CD4-positive, alpha-beta T cell treated with Interferon gamma for 1 hour (primary cell): ENCODE data around the gene INSL3.
"Not testable (repeated sequence)": the region's sequence is repeated elsewhere in the genome, so short reads cannot be mapped to it uniquely, and the experiment has no call there.

ENCODE experiments used
- DNase-seq: peaks from one replicate; pipeline ENCODE4 v3.0.0-alpha.2; 2020

The INSL3 gene

DNA sequence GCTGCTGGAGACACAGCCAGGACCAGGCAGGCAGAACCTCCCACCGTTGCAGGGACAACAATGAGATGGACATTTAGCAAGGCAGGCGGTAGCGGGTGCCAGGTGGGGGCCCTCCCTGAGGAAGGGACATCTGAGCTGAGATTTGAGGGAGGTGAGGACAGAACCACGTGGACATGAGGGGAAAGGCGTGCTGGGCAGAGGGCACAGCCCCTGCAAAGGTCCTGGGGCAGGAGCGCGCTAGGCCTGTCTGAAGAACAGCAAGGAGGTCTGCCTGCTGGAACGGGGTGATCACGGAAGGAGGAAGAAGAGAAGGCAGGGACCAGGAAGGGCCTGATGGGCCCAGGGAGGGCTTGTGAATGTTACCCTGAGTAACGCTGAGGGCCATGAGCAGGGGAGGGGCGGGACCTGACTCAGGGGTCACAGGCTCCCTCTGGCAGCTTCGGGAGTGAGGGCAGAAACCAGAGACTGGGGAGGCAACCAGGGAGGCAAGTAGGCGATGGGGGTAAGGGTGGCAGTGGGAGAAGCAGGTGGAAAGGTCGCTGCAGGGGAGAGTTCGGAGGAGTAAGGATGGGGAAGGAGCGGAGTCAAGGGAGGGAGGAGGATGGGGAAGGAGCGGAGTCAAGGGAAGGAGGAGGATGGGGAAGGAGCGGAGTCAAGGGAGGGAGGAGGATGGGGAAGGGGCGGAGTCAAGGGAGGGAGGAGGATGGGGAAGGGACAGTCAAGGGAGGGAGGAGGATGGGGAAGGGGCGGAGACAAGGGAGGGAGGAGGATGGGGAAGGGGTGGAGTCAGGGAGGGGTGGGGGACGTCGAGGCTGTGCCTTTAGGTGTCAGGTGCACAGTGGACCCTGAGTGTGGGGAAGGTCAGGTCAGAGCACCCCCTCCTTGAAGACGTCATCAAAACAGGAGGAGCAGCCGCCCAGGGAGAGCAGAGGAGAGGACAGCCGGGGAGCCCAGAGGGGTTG is 42.1 kb downstream of the INSL3 start:
- DNase-seq = peak; percentile 53

GRCh38 chr19:17778251-17778967 is 42.9 kb downstream of the INSL3 start:
- peak; percentile 70 for DNase-seq

- DNase-seq = not testable (repeated sequence)
These were observed 43.5 kb downstream of the INSL3 start for GRCh38 chr19:17777840-17778239.

GRCh38 chr19:17775991-17776803 is 45.1 kb downstream of the INSL3 start:
- DNase-seq = peak; percentile 86

DNA sequence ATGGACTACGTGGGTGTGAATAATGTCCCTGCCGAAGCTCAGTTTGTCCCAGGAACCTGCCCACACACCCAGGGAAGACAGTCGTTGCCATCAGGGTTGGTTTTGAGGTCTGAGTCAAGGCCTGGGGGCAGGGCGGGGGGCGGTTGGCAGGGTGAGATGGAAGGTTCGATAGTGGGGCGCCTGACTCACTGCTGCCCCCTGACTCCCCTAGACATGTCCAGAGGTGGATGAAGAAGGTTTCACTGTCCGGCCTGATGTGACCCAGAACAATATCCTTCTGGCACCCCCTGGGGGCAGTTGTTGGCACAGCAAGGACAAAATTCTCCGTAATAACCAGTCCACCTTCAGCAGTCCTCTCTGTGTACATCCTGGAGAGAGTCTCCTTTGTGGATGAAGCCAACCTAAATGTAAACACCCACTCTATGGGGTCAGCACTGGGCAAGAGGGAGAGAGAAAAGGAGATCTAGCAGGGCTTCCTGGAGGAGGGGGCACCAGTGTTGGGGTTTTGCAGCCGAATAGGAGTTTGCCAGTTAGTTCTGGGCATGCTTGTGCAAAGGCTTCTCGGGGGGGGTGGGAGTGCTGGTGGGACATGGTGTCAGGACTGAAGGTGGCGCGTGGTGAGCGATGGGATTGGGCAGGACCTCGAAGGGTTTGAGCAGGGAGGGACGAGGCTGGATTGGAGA is 45.9 kb downstream of the INSL3 start:
- no peak for DNase-seq

DNA sequence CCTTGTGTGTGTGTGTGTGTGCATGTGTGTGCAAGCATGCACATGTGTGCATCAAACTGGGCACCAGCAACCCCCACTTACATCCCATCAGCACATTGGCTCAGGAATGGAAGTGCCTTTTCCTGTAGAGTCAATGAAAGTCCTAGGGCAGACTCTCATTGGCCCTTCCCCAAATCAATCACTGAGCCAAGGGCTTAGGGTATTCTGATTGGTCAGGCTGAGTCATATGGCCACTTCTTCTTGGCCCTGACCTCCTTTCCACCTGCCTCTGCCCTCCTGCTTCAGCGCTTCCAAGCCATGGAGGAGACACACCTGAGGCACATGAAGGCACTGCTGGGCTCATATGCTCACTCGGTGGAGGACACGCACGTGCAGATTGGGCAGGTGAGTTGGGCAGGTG is 49.1 kb downstream of the INSL3 start:
- DNase-seq = no peak

DNA sequence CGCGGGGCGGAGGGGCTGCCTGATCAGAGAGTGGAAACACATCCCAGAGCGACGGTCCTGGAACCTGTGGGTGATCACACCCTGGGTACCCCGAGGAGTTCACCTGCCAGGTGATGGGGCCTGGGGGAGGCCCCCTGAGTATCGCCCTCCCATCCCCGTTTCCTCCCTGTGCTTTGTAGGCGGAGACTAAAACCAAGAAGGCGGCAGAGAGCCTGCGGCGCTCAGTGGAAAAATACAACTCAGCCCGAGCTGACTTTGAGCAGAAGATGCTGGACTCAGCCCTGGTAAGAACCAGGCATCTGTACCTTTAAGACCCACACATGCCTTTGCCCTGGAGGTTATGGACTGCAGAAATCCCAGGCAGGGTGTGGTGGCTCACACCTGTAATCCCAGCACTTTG is 50.7 kb downstream of the INSL3 start:
- no peak for DNase-seq

DNA sequence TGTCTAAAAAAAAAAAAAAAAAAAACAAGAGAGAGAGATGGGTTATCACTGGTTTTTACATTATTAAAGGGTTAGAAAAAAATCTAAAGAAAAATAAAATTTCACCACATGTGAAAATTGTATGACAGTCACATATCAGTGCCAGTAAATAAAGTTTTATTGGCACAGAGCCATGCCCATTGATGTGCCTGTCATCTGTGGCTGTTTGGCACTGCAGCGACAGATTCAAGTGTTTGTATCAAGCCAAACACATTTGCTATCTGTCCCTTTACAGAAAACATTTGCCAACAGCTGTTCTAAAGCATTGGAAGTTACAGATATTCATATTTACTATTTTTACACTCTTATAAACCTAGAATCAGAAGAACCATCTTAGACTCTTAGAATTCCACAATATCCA is 53.8 kb downstream of the INSL3 start:
- no peak for DNase-seq

DNA sequence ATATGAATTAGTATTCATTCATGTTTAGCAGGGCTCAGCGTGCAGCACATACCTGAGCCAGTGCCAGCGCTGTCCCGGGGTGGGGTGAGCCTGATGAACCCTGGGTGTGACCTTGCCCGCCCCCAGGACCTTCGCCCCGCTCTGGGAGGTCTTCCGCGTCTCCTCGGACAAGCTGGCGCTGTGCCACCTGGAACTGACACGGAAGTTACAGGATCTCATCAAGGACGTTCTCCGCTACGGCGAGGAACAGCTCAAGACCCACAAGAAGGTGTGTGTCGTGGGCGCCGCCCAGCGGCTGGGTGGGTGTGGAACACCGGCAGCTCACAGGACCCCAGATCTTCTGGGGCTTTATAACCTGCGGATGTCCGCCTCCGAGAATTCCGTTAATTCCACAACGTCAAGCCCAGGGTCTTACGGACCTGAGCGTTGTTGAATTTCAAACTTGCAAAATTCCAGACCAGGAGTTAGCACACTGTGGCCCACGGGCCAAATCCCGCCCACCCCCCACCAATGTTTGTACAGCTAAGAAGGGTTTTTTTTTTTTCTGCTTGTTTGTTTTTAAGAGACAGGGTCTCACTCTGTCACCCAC is 54.7 kb downstream of the INSL3 start:
- peak; percentile 58 for DNase-seq
